Ovary (tissue), 3 donors: ENCODE data around the gene RABAC1.

Experiments used
- CTCF ChIP-seq, 3 donors: fragments of 450-650 bp in 2 of 3; fragments of 200-600 bp in 1 of 3; IDR thresholded peaks; one replicate each; pipeline versions ENCODE4 v1.5.1 to v1.8.0; 2016 to 2022; ENCODE audit warnings: antibody characterized with exemption in 3 of 3, mild to moderate bottlenecking in 1 of 3
- POLR2A ChIP-seq: fragments of 450-650 bp; IDR thresholded peaks from one replicate; pipeline ENCODE4 v1.6.1; 2017; ENCODE audit warnings: antibody characterized with exemption, mild to moderate bottlenecking, moderate library complexity
- donor health status: DM: no; HTN: no; CAD: no.

- no peak for TF ChIP-seq CTCF (IDR thresholded peaks at IDR 0.05)
- TF ChIP-seq POLR2A: no peak
Measured at GRCh38 chr19:41997121-41997850, 38.2 kb upstream of the RABAC1 start.
